SH-SY5Y (cell line): ENCODE data around the gene KRT39.

Experiments
- GATA2 ChIP-seq: IDR thresholded peaks from 2 replicates; pipeline ENCODE4 v1.6.1; 2011; ENCODE audit warnings: mild to moderate bottlenecking, low read depth, low read length
- GATA3 ChIP-seq: IDR thresholded peaks from 2 replicates; pipeline ENCODE4 v1.6.1; 2011; ENCODE audit warnings: low read depth, mild to moderate bottlenecking, low read length, moderate library complexity

DNA sequence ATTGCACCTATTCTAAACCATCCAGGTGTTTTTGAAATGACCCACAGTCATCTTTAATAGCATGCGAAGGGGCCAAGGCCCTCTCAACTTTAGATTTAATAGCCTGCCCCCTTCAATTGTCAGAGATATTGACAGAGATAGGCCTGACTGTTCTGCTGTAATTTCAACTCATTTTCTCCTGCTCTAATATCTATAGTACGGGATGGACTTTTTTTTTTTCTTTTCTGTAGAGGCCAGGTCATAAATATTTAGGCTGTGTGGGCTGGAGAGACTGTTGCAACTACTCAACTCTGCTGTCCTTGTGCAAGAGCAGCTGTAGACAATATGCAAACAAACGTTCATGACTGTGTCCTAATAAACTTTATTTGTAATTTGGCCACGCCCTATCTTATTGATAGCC lies 57.0 kb downstream of the KRT39 start:
- TF ChIP-seq GATA3 (no peak), GATA2 (no peak)
